Stimulated activated CD4-positive, alpha-beta T cell treated with anti-CD3 and anti-CD28 coated beads, Interleukin-4, amount 100 ng/mL, for 4 hours (primary cell): ENCODE measurements around the gene KITLG.
"Not testable (repeated sequence)": the region's sequence is repeated elsewhere in the genome, so short reads cannot be mapped to it uniquely, and the experiment has no call there.

Experiments
- DNase-seq, 2 experiments: peaks; one replicate each; pipeline ENCODE4 v3.0.0-alpha.2; 2020

Gene KITLG

DNA sequence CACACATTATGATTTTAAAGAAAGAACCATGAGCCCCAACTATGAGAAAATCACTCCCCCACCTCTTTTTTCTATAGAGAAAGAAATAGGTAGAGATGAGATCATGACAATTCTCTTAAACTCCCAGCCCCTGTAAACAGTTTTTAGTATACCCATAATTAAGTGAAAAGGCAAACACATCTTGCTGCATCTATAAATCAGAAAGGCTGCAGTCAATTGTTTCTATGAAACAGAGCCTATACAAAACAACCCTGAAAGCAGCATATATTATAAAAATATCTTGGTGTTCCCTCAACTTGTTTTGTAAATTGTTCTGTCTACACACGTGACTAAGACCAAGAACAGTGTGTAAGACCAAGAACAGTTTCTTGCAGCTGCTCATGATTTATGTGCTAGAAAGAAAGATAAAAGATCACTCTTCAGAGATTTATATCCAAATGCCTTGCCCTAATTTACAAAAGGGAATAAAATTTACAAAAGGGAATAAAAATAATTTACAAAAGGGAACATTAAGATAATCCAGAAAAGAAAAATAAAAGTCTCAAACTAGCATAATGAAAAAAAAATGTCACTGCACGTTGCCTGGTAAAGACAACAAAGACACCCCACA lies 4.8 kb downstream of the KITLG start:
- no peak for DNase-seq

DNA sequence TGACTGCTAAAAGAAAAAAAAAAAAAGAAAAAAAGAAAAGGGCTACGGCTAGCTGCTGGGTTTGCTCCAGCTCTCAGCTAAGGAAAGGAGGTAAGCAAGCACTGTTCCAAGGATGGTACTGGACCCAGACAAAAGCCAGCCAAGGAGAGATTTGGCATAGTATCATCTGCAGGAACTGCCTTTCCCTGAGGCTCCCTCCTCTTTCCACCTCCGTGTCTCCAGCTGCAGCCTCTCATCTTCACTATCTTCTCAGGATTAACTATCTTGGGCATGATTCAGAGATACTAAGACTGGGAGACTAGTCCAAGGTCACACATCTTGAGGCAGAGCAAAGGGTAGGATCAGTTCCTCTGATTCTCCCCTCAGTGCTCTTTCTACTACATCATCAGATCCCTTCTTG lies 6.0 kb downstream of the KITLG start:
- no peak for DNase-seq

DNA sequence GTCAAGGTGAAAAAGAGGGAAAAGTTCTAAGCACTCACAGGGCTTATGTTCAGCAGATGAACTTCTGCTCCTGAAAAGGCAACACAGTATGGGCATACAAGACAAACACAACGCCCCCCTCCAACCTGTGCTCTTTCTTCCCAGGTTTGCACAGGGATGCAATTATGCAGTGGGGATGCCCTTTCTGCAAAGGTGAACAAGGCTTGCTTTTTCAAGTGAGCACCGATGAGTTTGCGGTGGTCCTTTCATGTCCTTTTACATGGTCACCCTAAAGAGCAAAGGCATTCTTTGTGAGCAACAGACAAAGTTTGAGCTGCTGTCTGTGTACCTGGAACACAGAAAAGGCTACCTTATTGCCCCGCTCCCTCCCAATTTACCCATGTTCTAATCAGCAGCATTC lies 6.7 kb downstream of the KITLG start:
- DNase-seq = no peak

GRCh38 chr12:88572781-88573549 lies 7.3 kb downstream of the KITLG start:
- DNase-seq = no peak

DNA sequence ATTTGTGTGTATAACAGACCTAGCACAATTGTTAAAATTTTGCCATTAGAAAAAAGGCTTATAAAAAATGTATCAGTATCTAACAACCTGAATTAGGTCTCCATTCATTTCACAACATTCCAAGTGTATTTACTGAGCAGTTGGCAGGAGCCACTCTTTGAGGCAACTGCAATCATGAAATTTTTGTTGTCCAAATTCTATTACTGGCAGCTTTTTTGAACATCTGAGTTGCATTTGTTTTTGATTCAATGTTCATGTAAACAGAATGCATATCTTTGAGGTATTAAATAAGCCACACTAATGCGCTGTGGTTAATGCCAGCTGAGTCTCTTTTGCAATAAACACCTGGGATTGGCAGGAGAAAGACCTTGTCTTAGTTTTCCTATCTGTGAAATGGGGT lies 8.7 kb downstream of the KITLG start:
- no peak for DNase-seq

GRCh38 chr12:88570103-88570502 lies 10.2 kb downstream of the KITLG start:
- no peak for DNase-seq

- DNase-seq = no peak
Measured at GRCh38 chr12:88566430-88566829, 13.8 kb downstream of the KITLG start.

DNA sequence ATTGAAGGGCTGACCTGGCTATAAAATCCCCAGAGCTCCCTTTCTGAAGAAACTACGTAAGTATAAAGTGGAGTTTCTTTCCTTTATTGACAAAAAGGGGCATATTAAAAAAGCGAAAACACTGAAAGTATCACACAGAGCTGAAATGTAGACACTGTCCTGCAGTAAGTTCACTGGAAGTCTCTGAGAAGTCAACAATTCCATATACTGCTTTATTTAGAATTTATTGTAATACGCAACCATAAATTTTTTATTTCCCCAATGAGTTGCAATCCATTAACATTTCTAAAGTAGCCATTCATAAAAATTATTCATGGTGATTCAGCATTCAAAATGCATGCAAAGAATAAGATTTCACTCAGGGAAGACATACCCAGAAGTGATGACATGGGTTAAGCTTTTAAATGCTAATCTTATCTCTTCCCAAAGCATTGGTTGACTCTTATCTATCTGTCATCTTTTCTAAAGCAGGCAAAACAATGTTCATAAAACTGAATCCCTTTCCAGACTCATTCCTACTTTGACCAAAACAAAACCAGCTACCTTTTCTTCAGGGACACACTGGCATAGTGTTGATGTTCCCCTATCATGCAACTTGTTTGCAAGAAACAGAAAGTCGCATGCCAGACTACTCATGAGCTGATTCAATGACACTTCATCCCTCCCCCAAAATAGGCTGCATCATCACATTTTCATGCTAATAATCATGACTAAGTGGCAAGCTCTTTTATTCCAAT lies 17.3 kb downstream of the KITLG start:
- DNase-seq = no peak

DNA sequence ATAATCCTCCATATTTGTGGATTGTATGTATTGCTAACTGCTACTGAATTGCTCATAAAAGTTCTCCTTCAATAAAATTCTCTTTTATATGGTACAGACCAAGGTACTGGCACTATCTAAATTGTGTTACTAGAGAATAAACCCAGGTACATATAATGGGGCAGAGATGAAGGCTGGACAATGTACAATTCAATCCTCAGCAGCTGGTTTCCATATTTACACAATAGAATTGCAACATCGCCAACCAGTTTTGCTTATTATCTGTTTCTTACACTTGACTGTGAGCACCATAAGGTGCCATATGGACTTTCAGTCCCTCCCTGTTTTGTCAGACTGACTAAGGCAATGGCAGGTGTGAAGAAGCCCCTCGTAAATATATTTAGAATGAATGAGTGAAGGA lies 18.1 kb downstream of the KITLG start:
- no peak for DNase-seq

DNA sequence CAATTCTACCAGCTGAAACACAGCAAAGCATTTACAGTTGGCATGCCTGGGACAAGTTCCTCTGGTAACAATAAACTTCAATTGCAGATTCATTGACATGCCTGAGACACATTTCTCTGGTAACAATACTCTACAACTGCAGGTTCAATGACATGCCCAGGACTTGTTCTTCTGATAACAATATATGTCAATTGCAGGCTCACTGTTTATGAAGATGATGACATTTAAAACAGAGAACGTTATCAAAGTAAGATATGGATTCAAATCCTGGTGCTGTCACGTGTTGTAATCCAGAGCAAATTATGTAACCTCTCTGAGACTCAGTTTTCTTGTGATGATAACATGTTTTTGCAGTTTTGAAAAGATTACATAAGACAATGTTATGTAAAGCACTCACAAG lies 20.5 kb downstream of the KITLG start:
- no peak for DNase-seq

DNA sequence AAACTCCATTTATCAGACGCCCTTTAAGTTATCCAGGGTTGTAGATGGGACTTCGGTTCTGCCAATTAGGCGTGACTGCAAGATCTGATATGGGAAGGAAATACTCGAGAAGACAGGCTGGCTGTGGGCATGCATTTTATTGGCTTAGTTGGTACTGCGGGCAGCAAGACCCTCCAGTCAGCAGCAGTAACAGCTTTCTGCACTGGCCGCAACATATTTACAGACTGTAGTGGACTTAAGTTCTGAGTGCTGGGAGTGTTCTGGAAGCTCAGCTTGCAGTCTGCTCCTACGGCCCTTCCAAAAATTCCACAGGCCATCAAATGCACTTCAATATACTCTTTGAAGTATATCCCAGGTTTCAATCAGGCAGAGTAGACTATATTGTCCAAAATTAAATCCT lies 21.1 kb downstream of the KITLG start:
- no peak for DNase-seq

GRCh38 chr12:88558340-88558867 lies 21.9 kb downstream of the KITLG start:
- DNase-seq = no peak

GRCh38 chr12:88556213-88556774 lies 24.0 kb downstream of the KITLG start:
- no peak for DNase-seq

- no peak for DNase-seq
Measured at GRCh38 chr12:88553941-88554658, 26.2 kb downstream of the KITLG start.

GRCh38 chr12:88552610-88553079 lies 27.6 kb downstream of the KITLG start:
- no peak for DNase-seq

DNA sequence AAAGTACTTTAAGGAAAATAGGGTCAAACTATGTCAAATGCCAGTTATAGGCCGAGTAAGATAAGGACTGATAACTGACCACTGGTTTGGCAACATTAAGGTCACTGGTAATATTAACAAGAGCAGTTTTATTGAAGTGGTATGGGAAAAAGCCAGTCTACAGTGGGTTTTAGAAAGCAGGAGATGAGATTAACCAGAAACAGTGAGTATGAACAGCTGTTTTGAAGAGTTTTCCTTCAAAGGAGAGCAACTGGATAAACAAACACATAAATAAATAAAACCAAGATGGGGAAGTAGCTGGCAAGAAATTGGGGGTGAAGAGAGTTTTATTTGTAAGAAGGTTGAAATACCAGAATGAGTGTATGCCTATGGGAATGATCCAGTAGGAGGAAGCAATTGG lies 30.3 kb downstream of the KITLG start:
- no peak for DNase-seq

GRCh38 chr12:88547949-88548348 lies 32.3 kb downstream of the KITLG start:
- not testable (repeated sequence) for DNase-seq

GRCh38 chr12:88546853-88547252 lies 33.4 kb downstream of the KITLG start:
- DNase-seq = no peak

DNA sequence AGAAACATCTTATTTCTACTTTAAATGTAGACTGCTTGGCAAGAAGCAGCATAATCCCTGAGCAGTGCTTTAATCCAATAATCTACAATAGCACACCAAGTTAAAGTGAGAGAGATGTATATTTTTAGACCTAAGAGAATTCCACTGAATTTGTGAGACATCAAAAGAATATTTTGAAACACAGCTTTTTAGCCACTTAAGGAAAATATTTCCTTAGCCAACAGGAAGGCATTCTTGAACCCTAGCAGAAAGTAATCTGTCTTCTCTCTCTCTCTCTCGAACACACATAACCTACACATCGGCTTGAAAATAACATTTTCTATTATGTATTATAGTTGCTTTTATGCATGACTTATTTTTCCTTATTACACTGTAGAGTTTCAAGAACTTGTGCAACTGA lies 34.0 kb downstream of the KITLG start:
- no peak for DNase-seq

GRCh38 chr12:88544991-88545980 lies 35.0 kb downstream of the KITLG start:
- no peak for DNase-seq

DNA sequence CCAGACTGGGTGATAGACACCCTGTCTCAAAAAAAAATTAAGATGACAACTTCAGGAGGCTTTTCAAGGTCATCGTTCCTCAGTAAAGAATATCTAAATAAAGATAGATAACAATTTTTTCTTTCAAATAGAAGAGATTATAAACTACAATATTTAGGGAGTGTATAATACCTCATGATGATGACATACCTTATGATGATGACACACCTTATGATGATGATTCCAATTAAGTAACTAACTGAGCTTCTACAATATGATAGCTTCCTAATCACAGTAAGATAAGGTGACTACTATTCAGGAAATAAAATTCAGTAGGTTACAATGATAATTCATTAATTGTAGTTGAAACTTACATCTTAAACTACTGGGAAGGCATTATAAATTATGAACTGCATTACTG lies 40.4 kb downstream of the KITLG start:
- no peak for DNase-seq
